Thyroid gland (tissue), 4 donors: ENCODE measurements around the gene AFF2.

Experiments used
- CTCF ChIP-seq, 6 experiments: fragments of 200-600 bp in 3 of 6; fragments of 450-650 bp in 3 of 6; sonication (generic) in 3 of 6; IDR thresholded peaks; one replicate each; pipeline ENCODE4 v1.5.1; 2016 to 2019; ENCODE audit warnings: antibody characterized with exemption in 6 of 6, mild to moderate bottlenecking in 2 of 6, inconsistent platforms in 1 of 6, moderate library complexity in 1 of 6
- POLR2A ChIP-seq, 2 donors: fragments of 450-650 bp; IDR thresholded peaks; one replicate each; pipeline ENCODE4 v1.6.1; 2017; ENCODE audit warnings: antibody characterized with exemption in 2 of 2, mild to moderate bottlenecking in 2 of 2, moderate library complexity in 1 of 2

- TF ChIP-seq CTCF (IDR thresholded peaks at IDR 0.05) (no peak), POLR2A (IDR thresholded peaks at IDR 0.05) (no peak)
Measured at GRCh38 chrX:148500423-148501385, at the start of gene AFF2.
